WTC11 (cell line): Measurements from ENCODE around the gene OR56A5.

Experiments
- CTCF ChIP-seq: fragments of 200-600 bp; IDR thresholded peaks from 2 replicates; pipeline ENCODE4 v1.8.0; 2022; ENCODE audit warnings: antibody characterized with exemption
- FOXK1 ChIP-seq: sonication (generic); formaldehyde crosslinking; IDR thresholded peaks from 2 replicates; pipeline ENCODE4 v1.8.0; 2022; ENCODE audit warnings: mild to moderate bottlenecking, moderate library complexity, missing genetic modification reagents
- NR1H2 ChIP-seq: sonication (generic); formaldehyde crosslinking; IDR thresholded peaks from 2 replicates; pipeline ENCODE4 v1.9.0; 2021; ENCODE audit warnings: mild to moderate bottlenecking, moderate library complexity, missing genetic modification reagents

GRCh38 chr11:6006846-6007245 lies 38.6 kb upstream of the OR56A5 start, which contains the start of gene OR56A4:
- no peak for TF ChIP-seq NR1H2 (CRISPR knock-in tag)
- no peak for TF ChIP-seq CTCF
- no peak for TF ChIP-seq FOXK1 (CRISPR knock-in tag)
